Thymus (tissue), 11 donors: Measurements from ENCODE around the gene PCYOX1L. TPM values are rescaled to one million over a fixed set of nuclear protein-coding genes. Genes with fewer than 3 reads are reported as not detected.

Experiments
- DNase-seq, 9 donors: peaks; one replicate each; pipeline ENCODE4 v3.0.0-alpha.2; 2013; ENCODE audit warnings: low spot score in 9 of 9, low read depth in 6 of 9, missing footprints in 1 of 9
- H3K27ac ChIP-seq, 2 donors: one replicate each; pipeline ENCODE4 v1.5.1; 2013; ENCODE audit warnings: control low read depth in 1 of 2, low read depth in 1 of 2, low read length in 1 of 2, mild to moderate bottlenecking in 1 of 2, moderate library complexity in 1 of 2
- H3K27me3 ChIP-seq, 2 donors: one replicate each; pipeline ENCODE4 v1.5.1; 2013; ENCODE audit warnings: low read length in 1 of 2; ENCODE audit not compliant: control insufficient read depth in 2 of 2, insufficient read depth in 1 of 2
- H3K36me3 ChIP-seq, 2 donors: one replicate each; pipeline ENCODE4 v1.5.1; 2013; ENCODE audit warnings: low read length in 1 of 2, mild to moderate bottlenecking in 1 of 2, moderate library complexity in 1 of 2; ENCODE audit not compliant: control insufficient read depth in 2 of 2, insufficient read depth in 2 of 2
- H3K4me1 ChIP-seq, 2 donors: one replicate each; pipeline ENCODE4 v1.5.1; 2013; ENCODE audit warnings: low read length in 2 of 2; ENCODE audit not compliant: control insufficient read depth in 2 of 2, insufficient read depth in 2 of 2
- H3K4me3 ChIP-seq, 2 donors: one replicate each; pipeline ENCODE4 v1.5.1; 2013; ENCODE audit warnings: low read length in 2 of 2, control low read depth in 1 of 2, mild to moderate bottlenecking in 1 of 2
- H3K9me3 ChIP-seq, 2 donors: one replicate each; pipeline ENCODE4 v1.5.1; 2013; ENCODE audit warnings: low read length in 1 of 2, mild to moderate bottlenecking in 1 of 2; ENCODE audit not compliant: control insufficient read depth in 2 of 2, insufficient read depth in 1 of 2
- WGBS: extraction: QIAGEN DNeasy Blood & Tissue Kit; methylation state at CpG from one replicate; pipeline ENCODE4 v1.1.7; 2013; 5-methylcytosine and 5-hydroxymethylcytosine counted together
- polyA plus RNA-seq: library from polyadenylated mRNA; stranded (reverse); fragments of 200-250 nt; gene quantifications from one replicate; pipeline ENCODE4 v1.2.3, GENCODE V29; 2013
- total RNA-seq: library from RNA; stranded (reverse); fragments of 120-200 nt; gene quantifications from one replicate; pipeline ENCODE4 v1.2.4, GENCODE V29; 2013
- donor health status: healthy.

The PCYOX1L gene
- total and polyA plus RNA-seq, 2 donors = 8.4 to 19.7 TPM

- no peaks in the 10 kb centered on the region for H3K36me3 ChIP-seq
- H3K27ac ChIP-seq = no peak overlapping the region
- DNase-seq = no peak
- no peak overlapping the region for H3K4me3 ChIP-seq
- peaks cover 0 to 4% of the 10 kb centered on the region in 2 donors for H3K4me1 ChIP-seq
- 95% methylated on average over 3 of the region's 3 CpGs for WGBS
- H3K9me3 ChIP-seq = no peaks in the 10 kb centered on the region
- H3K27me3 ChIP-seq = no peaks in the 10 kb centered on the region
These were observed 31.2 kb upstream of the PCYOX1L start for GRCh38 chr5:149326611-149327010.

GRCh38 chr5:149328177-149328576 lies 29.7 kb upstream of the PCYOX1L start:
- H3K36me3 ChIP-seq = no peaks in the 10 kb centered on the region
- no peaks in the 10 kb centered on the region for H3K27me3 ChIP-seq

GRCh38 chr5:149333711-149334443 lies 24.0 kb upstream of the PCYOX1L start:
- DNase-seq = no peak
- Histone ChIP-seq H3K4me3 (no peak overlapping the region), H3K4me1 (no peaks in the 10 kb centered on the region), H3K36me3 (no peaks in the 10 kb centered on the region), H3K27me3 (no peaks in the 10 kb centered on the region), H3K9me3 (no peaks in the 10 kb centered on the region), H3K27ac (no peak overlapping the region)
- WGBS = 97% methylated on average over 2 of the region's 2 CpGs

More at GRCh38 chr5:149328177-149328576, 29.7 kb upstream of the PCYOX1L start:
- no peaks in the 10 kb centered on the region for H3K9me3 ChIP-seq
- H3K4me3 ChIP-seq = no peak overlapping the region
- DNase-seq = no peak
- WGBS = 97% methylated on average over 5 of the region's 5 CpGs
- H3K27ac ChIP-seq = no peak overlapping the region
- no peaks in the 10 kb centered on the region for H3K4me1 ChIP-seq

- Histone ChIP-seq H3K9me3 (no peaks in the 10 kb centered on the region), H3K27me3 (no peaks in the 10 kb centered on the region), H3K36me3 (no peaks in the 10 kb centered on the region), H3K27ac (no peak overlapping the region), H3K4me3 (no peak overlapping the region), H3K4me1 (no peaks in the 10 kb centered on the region)
- 94% methylated on average over 4 of the region's 4 CpGs for WGBS
- DNase-seq = no peak
These were observed 20.1 kb upstream of the PCYOX1L start for GRCh38 chr5:149337736-149338135.

- no peaks in the 10 kb centered on the region for H3K36me3 ChIP-seq
- no peaks in the 10 kb centered on the region for H3K27me3 ChIP-seq
- H3K4me3 ChIP-seq = no peak overlapping the region
- 94% methylated on average over 1 of the region's 1 CpG for WGBS
- DNase-seq = no peak
- H3K27ac ChIP-seq = no peak overlapping the region
- H3K4me1 ChIP-seq = no peaks in the 10 kb centered on the region
- no peaks in the 10 kb centered on the region for H3K9me3 ChIP-seq
These were observed 19.5 kb upstream of the PCYOX1L start for GRCh38 chr5:149338364-149338763.

- Histone ChIP-seq H3K27me3 (no peaks in the 10 kb centered on the region), H3K4me3 (no peak overlapping the region), H3K9me3 (no peaks in the 10 kb centered on the region), H3K4me1 (peaks cover 2 to 11% of the 10 kb centered on the region in 2 donors), H3K27ac (no peak overlapping the region), H3K36me3 (no peaks in the 10 kb centered on the region)
- DNase-seq = no peak
- 92% methylated on average over 1 of the region's 1 CpG for WGBS
These were observed 16.9 kb upstream of the PCYOX1L start for GRCh38 chr5:149340920-149341319.

GRCh38 chr5:149341876-149342275 lies 16.0 kb upstream of the PCYOX1L start:
- Histone ChIP-seq H3K9me3 (no peaks in the 10 kb centered on the region), H3K36me3 (no peaks in the 10 kb centered on the region), H3K27ac (no peak overlapping the region), H3K4me3 (no peak overlapping the region), H3K4me1 (peaks cover 9 to 17% of the 10 kb centered on the region in 2 donors), H3K27me3 (no peaks in the 10 kb centered on the region)
- DNase-seq = no peak

- Histone ChIP-seq H3K36me3 (peaks cover 5 to 17% of the 10 kb centered on the region in 2 donors), H3K27me3 (no peaks in the 10 kb centered on the region), H3K9me3 (no peaks in the 10 kb centered on the region), H3K4me1 (peaks cover 11 to 38% of the 10 kb centered on the region in 2 donors), H3K27ac (no peak overlapping the region), H3K4me3 (no peak overlapping the region)
- DNase-seq = no peak
- WGBS = 93% methylated on average over 2 of the region's 2 CpGs
These were observed 13.7 kb upstream of the PCYOX1L start for GRCh38 chr5:149344151-149344550.

GRCh38 chr5:149345147-149345891 lies 12.5 kb upstream of the PCYOX1L start, which contains the start of gene GRPEL2:
Gene GRPEL2, plus strand, starts transcription at chr5:149345499. Its CDS starts 41 bp downstream, at chr5:149345540.
- peak within 1 kb of the TSS; percentile 80 to 91 for H3K4me3 ChIP-seq
- H3K36me3 ChIP-seq = peaks cover 13 to 29% of the 10 kb centered on the region in 2 donors
- H3K27ac ChIP-seq = peak within 1 kb of the TSS; percentile 74 to 85
- peaks cover 11 to 38% of the 10 kb centered on the region in 2 donors for H3K4me1 ChIP-seq
- H3K9me3 ChIP-seq = no peaks in the 10 kb centered on the region
- DNase-seq = peak in 8 of 9 donors; percentile 71 to 93 (median 80)
- WGBS = 3% methylated on average over 54 of the region's 54 CpGs
- no peaks in the 10 kb centered on the region for H3K27me3 ChIP-seq
